DND-41 (cell line): Measurements from ENCODE around the gene HLA-A.
"Not testable (repeated sequence)": the region's sequence is repeated elsewhere in the genome, so short reads cannot be mapped to it uniquely, and the experiment has no call there.

Source experiments
- ATAC-seq: fragments of 200-7000 bp; cut with Tn5 transposase; 3 replicates; pipeline ENCODE4 v1.9.1; 2021; ENCODE audit warnings: low read depth; ENCODE audit not compliant: insufficient read depth
- DNase-seq: peaks from one replicate; pipeline ENCODE4 v3.0.0-alpha.2; 2020
- H2AFZ ChIP-seq: 2 replicates; pipeline ENCODE4 v1.6.0; 2012; ENCODE audit warnings: low read depth, low read length
- H3K27ac ChIP-seq: 2 replicates; pipeline ENCODE4 v1.5.1; 2012; ENCODE audit warnings: low read length, inconsistent platforms
- H3K27me3 ChIP-seq: fragments of 200-600 bp; sonication (generic); 2 replicates; pipeline ENCODE4 v1.6.0; 2012; ENCODE audit warnings: low read length, mild to moderate bottlenecking, inconsistent platforms; ENCODE audit not compliant: insufficient read depth, poor library complexity
- H3K36me3 ChIP-seq: 2 replicates; pipeline ENCODE4 v1.5.1; 2012; ENCODE audit warnings: low read length, inconsistent platforms; ENCODE audit not compliant: insufficient read depth
- H3K4me1 ChIP-seq: 2 replicates; pipeline ENCODE4 v1.5.1; 2012; ENCODE audit warnings: mild to moderate bottlenecking, low read length; ENCODE audit not compliant: insufficient read depth
- H3K4me2 ChIP-seq: 2 replicates; pipeline ENCODE4 v1.6.0; 2012; ENCODE audit warnings: mild to moderate bottlenecking, moderate library complexity, low read length, inconsistent platforms; ENCODE audit not compliant: insufficient read depth
- H3K4me3 ChIP-seq, 2 experiments: fragments of 200-600 bp in 1 of 2; shearing (Covaris generic) in 1 of 2; 2 replicates each; pipeline ENCODE4 v1.5.1; 2012 to 2016; ENCODE audit warnings: inconsistent platforms in 2 of 2, low read length in 2 of 2, mild to moderate bottlenecking in 2 of 2, low read depth in 1 of 2, moderate library complexity in 1 of 2
- H3K79me2 ChIP-seq: 2 replicates; pipeline ENCODE4 v1.6.0; 2012; ENCODE audit warnings: low read length, inconsistent platforms; ENCODE audit not compliant: insufficient read depth
- H3K9ac ChIP-seq: 2 replicates; pipeline ENCODE4 v1.6.0; 2012; ENCODE audit warnings: low read depth, mild to moderate bottlenecking, inconsistent platforms, low read length, moderate library complexity
- H3K9me3 ChIP-seq: 2 replicates; pipeline ENCODE4 v1.5.1; 2012; ENCODE audit warnings: low read length, moderate library complexity, mild to moderate bottlenecking, inconsistent platforms; ENCODE audit not compliant: insufficient read depth, severe bottlenecking
- H4K20me1 ChIP-seq: 2 replicates; pipeline ENCODE4 v1.6.0; 2012; ENCODE audit warnings: low read length; ENCODE audit not compliant: insufficient read depth
- CTCF ChIP-seq: IDR thresholded peaks from 2 replicates; pipeline ENCODE4 v1.5.1; 2012; ENCODE audit warnings: borderline replicate concordance, low read length, moderate library complexity, mild to moderate bottlenecking; ENCODE audit not compliant: poor library complexity, severe bottlenecking; ENCODE audit errors: extremely low read depth
- EZH2 ChIP-seq: IDR thresholded peaks from 3 replicates; pipeline ENCODE4 v1.6.1; 2012; ENCODE audit warnings: borderline replicate concordance, low read depth, mild to moderate bottlenecking, moderate library complexity, low read length, inconsistent platforms; ENCODE audit not compliant: severe bottlenecking

The HLA-A gene

GRCh38 chr6:29977425-29977727 is 35.0 kb downstream of the HLA-A start:
- no peaks in the 10 kb centered on the region for H3K27me3 ChIP-seq
- H3K9me3 ChIP-seq: no peaks in the 10 kb centered on the region
- ATAC-seq (no peak), DNase-seq (no peak)
- H3K9ac ChIP-seq: no peak overlapping the region
- no peak overlapping the region for H3K4me2 ChIP-seq
- no peaks in the 10 kb centered on the region for H4K20me1 ChIP-seq
- H3K4me3 ChIP-seq: no peak overlapping the region
- 0 out of 2 replicates have a peak, but pooled peaks cover 3% of the 10 kb centered on the region for H3K4me1 ChIP-seq
- no peaks in the 10 kb centered on the region for H3K79me2 ChIP-seq
- H3K27ac ChIP-seq: no peak overlapping the region
- H2AFZ ChIP-seq: no peak overlapping the region
- TF ChIP-seq EZH2 (no peak), CTCF (no peak)
- no peaks in the 10 kb centered on the region for H3K36me3 ChIP-seq

- not testable (repeated sequence) for H3K4me2 ChIP-seq, H3K27ac ChIP-seq, H3K79me2 ChIP-seq, H3K9me3 ChIP-seq, H3K4me3 ChIP-seq, H2AFZ ChIP-seq, H3K9ac ChIP-seq, H3K36me3 ChIP-seq, H3K4me1 ChIP-seq, H3K27me3 ChIP-seq, ATAC-seq, H4K20me1 ChIP-seq, DNase-seq
These were observed 37.7 kb downstream of the HLA-A start for GRCh38 chr6:29980013-29980412.

DNA sequence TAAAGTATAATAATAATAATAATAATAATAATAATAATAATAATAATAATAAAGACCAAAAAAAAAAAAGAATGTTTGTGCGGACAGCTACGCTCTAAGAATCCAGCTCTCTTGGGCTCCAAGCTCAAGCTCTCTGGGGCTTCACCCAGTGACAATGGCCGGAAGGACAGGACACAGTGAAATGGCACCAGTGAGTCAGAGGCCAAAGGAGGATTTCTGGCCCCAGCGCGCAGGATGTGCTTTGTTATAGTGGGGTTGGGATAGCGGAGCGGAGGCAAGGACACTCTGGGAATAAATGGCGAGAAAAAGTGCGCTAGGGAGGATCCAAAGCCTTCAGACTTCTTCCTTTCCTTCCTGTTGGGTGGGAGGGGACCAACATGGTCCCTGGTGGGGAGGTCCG is 38.2 kb downstream of the HLA-A start:
- no peak overlapping the region for H3K27ac ChIP-seq
- no peak overlapping the region for H3K4me3 ChIP-seq
- no peak overlapping the region for H2AFZ ChIP-seq
- no peak for DNase-seq
- H3K27me3 ChIP-seq: no peaks in the 10 kb centered on the region
- no peak overlapping the region for H3K4me2 ChIP-seq
- no peaks in the 10 kb centered on the region for H4K20me1 ChIP-seq
- H3K36me3 ChIP-seq: no peaks in the 10 kb centered on the region
- H3K9me3 ChIP-seq: no peaks in the 10 kb centered on the region
- TF ChIP-seq EZH2 (no peak), CTCF (no peak)
- no peak overlapping the region for H3K9ac ChIP-seq
- H3K4me1 ChIP-seq: no peaks in the 10 kb centered on the region
- H3K79me2 ChIP-seq: no peaks in the 10 kb centered on the region
- ATAC-seq: no peak

DNA sequence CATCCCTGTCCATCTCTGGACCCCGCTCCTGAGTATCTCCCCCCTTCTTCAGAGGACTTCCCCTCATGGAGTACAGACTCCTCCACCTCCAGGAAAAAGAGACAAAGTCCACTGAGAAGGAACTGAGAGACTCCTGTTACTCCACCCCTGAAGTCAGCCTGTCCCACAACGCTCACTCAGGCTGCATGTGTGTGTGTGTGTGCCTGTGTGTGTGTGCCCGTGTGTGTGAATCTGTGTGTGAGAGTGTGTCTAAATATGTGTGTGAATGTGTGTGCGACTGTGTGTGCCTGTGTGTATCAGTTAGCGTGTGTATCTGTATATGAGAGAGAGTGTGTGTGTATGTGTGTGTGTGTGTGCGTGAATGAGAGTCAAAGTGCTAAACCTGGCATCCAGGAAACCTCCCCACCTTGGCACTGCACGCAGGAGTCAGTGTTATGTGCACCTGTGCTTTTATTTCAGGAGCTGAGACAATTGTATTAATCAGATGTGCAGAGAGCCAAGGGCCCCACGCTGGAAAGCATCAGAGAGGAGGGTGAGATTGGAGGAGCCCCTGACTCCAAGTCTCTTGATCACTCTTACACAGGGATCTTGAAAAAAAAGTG is 39.0 kb downstream of the HLA-A start:
- no peak overlapping the region for H3K27ac ChIP-seq
- ATAC-seq (no peak), DNase-seq (no peak)
- H3K79me2 ChIP-seq: no peaks in the 10 kb centered on the region
- no peaks in the 10 kb centered on the region for H4K20me1 ChIP-seq
- no peaks in the 10 kb centered on the region for H3K9me3 ChIP-seq
- TF ChIP-seq CTCF (no peak), EZH2 (no peak)
- no peak overlapping the region for H3K9ac ChIP-seq
- no peak overlapping the region for H2AFZ ChIP-seq
- H3K36me3 ChIP-seq: no peaks in the 10 kb centered on the region
- no peak overlapping the region for H3K4me2 ChIP-seq
- H3K27me3 ChIP-seq: no peaks in the 10 kb centered on the region
- H3K4me3 ChIP-seq: no peak overlapping the region
- H3K4me1 ChIP-seq: no peaks in the 10 kb centered on the region
